ENCODE measurements around the gene CDX1.

DNA sequence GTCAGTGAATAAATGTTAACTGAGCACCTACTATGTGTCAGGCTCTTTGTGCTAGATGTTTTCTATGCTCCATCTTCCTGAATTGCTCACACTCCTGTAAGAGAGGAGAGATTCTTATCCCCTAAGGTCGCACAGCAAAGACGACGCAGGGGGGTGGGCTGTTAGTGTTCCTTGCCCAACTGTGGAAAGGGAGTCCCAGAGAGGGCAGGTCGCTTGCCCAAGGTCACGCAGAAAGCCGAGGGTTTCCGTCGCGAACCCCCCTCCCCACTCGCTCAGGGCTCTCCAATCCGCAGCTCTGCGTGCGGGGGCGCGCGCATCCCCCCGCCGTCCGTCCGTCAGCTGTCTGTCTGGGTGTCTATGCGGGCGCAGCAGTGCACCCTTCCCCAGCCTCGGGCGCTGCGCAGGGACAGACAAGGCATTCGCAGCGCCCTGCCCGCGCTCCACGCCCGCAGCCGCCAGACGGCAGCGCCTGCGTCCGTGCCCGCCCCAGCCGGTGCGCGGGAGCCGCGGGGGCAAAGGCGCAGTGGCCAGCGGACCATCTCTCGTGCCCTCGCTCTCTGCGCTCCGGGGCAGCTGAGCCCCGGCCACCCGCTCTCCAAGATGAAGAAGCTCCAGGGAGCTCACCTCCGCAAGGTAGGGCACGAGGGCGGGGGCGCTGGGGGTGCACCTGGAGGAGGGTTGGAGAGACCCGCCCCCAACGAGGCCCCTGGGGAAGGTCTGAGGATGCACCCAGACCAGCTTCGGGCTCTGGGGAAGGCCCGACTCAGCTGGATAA, 23.3 kb downstream of the CDX1 start, which contains the start of gene SLC6A7:
- TF ChIP-seq SUZ12 (IDR thresholded peaks at IDR 0.05; ENCODE audit: extremely low read depth, insufficient read depth, insufficient read length) (no peak), ZNF274 (IDR thresholded peaks at IDR 0.05; ENCODE audit: low read depth, low read length) (no peak), YY1 (IDR thresholded peaks at IDR 0.05; ENCODE audit: insufficient read depth, insufficient read length) (no peak)

Measured in NT2/D1 (cell line).